ENCODE results near the gene POLL. TPM values are rescaled to one million over a fixed set of nuclear protein-coding genes. Genes with fewer than 3 reads are reported as not detected.

POLL gene
- total and polyA plus RNA-seq, 2 of the 4 experiments (the other 2 are of a cell fraction): 6.3 to 23.7 TPM

DNA sequence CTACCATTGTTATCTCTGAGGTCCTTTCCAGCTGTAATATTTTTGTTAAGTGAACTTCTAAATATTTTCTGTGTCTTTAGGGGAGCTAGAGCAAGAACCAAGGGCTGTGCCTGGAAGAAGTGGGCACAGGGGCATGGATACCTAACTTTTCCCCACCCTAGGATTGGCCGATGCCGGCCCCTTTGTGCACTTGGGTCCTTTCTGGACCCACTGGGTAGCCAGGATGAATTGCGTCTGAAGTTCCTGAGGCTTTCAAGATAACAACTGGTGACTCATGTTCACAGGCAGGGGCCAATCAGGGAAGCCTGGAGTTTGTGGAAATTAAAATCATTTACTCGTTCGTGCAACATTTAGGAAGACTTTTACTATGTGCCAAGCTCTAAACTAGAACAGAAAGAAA is 822 bp upstream of the POLL start:
- peak overlapping the region; percentile 75 for H3K4me2 ChIP-seq (ENCODE audit: low read depth, low read length)
- dilution Hi-C loops (cut with HindIII; ENCODE audit: low sequenced_read_pairs, unreplicated experiment): no loop called here
- H2BK120ac ChIP-seq (ENCODE audit: low read depth, low read length): no peak overlapping the region
- in situ Hi-C loops (cut with MboI; ENCODE audit: low sequenced_read_pairs): no loop called here
- H3K79me1 ChIP-seq (ENCODE audit: low read depth in 1 of 2, low read length in 2 of 2): peaks cover 24 to 41% of the 10 kb centered on the region in 2 experiments
- peaks cover 6% of the 10 kb centered on the region for H3K4me1 ChIP-seq (ENCODE audit: control insufficient read depth, insufficient read depth, low read length)
- H2BK20ac ChIP-seq (ENCODE audit: low read depth, low read length): no peak overlapping the region
- no peak overlapping the region for H3K4ac ChIP-seq (ENCODE audit: low read depth, low read length)
- 20% methylated on average over 1 of the region's 5 CpGs; no CpG with 5 or more reads in 1 of the 2 experiments for WGBS, 2 experiments (ENCODE audit: extremely low coverage in 2 of 2, insufficient read length in 1 of 2)
- ATAC-seq (ENCODE audit: low read depth) (peak; percentile 50), DNase-seq (peak; percentile 65)
- H2BK5ac ChIP-seq (ENCODE audit: low read depth, low read length, poor library complexity, severe bottlenecking): no peak overlapping the region
- no TSS peak for BruUV-seq (replicated peaks)
- no peak overlapping the region for H2BK15ac ChIP-seq (ENCODE audit: low read depth, low read length)
- H4K20me1 ChIP-seq (ENCODE audit: insufficient read depth, low read length): no peaks in the 10 kb centered on the region
- H3K18ac ChIP-seq (ENCODE audit: low read depth, low read length): no peak overlapping the region
- POLR2A ChIA-PET (ENCODE audit: unreplicated experiment): no interaction called here
- H3K4me3 ChIP-seq (ENCODE audit: insufficient read depth, low read depth, low read length): peak overlapping the region; percentile 81; the same call in 1 of the 2 replicates
- no peak overlapping the region for H2AK5ac ChIP-seq (ENCODE audit: low read depth, low read length)
- no peak overlapping the region for H4K91ac ChIP-seq (ENCODE audit: insufficient read depth, low read depth, low read length)
- H3K14ac ChIP-seq (replicated peaks; ENCODE audit: low read depth, low read length): no peak overlapping the region
- intact Hi-C loops (cut with micrococcal nuclease): no loop called here
- H3K23ac ChIP-seq (ENCODE audit: low read depth, low read length): no peak overlapping the region
- no peak overlapping the region for H2AK9ac ChIP-seq (replicated peaks; ENCODE audit: low read depth, low read length, poor library complexity)
- TF ChIP-seq POLR2A (IDR thresholded peaks at IDR 0.05; ENCODE audit: low read depth, low read length): 0 out of 2 replicates have a peak, but pooled peaks have one; percentile 23
- TF ChIP-seq CEBPB (IDR thresholded peaks at IDR 0.05; ENCODE audit: low read depth, low read length): no peak
- no peak for TF ChIP-seq MAZ (IDR thresholded peaks at IDR 0.05; ENCODE audit: borderline replicate concordance, low read depth, low read length)
- TF ChIP-seq RFX5 (IDR thresholded peaks at IDR 0.05; ENCODE audit: low read depth, low read length): peak; percentile 93
- TF ChIP-seq FOS (IDR thresholded peaks at IDR 0.05; ENCODE audit: low read depth, low read length): peak; percentile 65; the same call in 1 of the 2 replicates
- no peak overlapping the region for H3K27ac ChIP-seq (ENCODE audit: insufficient read depth, low read length)
- H3K56ac ChIP-seq (ENCODE audit: extremely low read depth, insufficient read depth, low read length): no peak overlapping the region
- no peaks in the 10 kb centered on the region for H3K27me3 ChIP-seq (ENCODE audit: control insufficient read depth, insufficient read depth, low read length)
- no peak overlapping the region for H4K8ac ChIP-seq (ENCODE audit: low read depth in 2 of 2, low read length in 2 of 2)
- H3K9me1 ChIP-seq (ENCODE audit: insufficient read depth, low read length): peaks cover 11% of the 10 kb centered on the region
- H3K36me3 ChIP-seq (ENCODE audit: control insufficient read depth, insufficient read depth, low read length): peaks cover 9% of the 10 kb centered on the region; the same call in 1 of the 2 replicates
- H2AFZ ChIP-seq (replicated peaks; ENCODE audit: low read length, poor library complexity): peak overlapping the region; percentile 74
- peak overlapping the region; percentile 29; the same call in 1 of the 2 replicates for H3K9ac ChIP-seq (ENCODE audit: low read depth, low read length)
- H4K5ac ChIP-seq (ENCODE audit: low read depth, low read length): no peak overlapping the region
- CTCF ChIA-PET: interaction anchor here (1.2 kb wide), 1 partner anchor 14 kb away, joined by 7 read pairs; no protein-coding TSS in a partner anchor
- H3K9me3 ChIP-seq (ENCODE audit: control insufficient read depth, insufficient read depth, low read length): no peaks in the 10 kb centered on the region

All from IMR-90 (cell line).